Activated T-cell treated with anti-CD3 and anti-CD28 coated beads, Interleukin-2, amount 50 U/mL, for 4 hours (primary cell): ENCODE data around the gene IQCE. TPM values are rescaled to one million over a fixed set of nuclear protein-coding genes. Genes with fewer than 3 reads are reported as not detected.

ENCODE experiments used
- ATAC-seq, 2 donors: fragments of 200-7000 bp; cut with Tn5 transposase; one replicate each; pipeline ENCODE4 v1.10.0; 2021
- DNase-seq: peaks from one replicate; pipeline ENCODE4 v3.0.0-alpha.2; 2020
- H3K27me3 Mint-ChIP-seq: one replicate; pipeline ENCODE4 v1.8.0; 2021; ENCODE audit warnings: low read depth, mixed read lengths
- H3K36me3 Mint-ChIP-seq: one replicate; pipeline ENCODE4 v1.8.0; 2022; ENCODE audit warnings: mixed read lengths; ENCODE audit not compliant: insufficient read depth
- H3K4me1 Mint-ChIP-seq: one replicate; pipeline ENCODE4 v1.8.0; 2021; ENCODE audit warnings: low read depth, mixed read lengths
- H3K4me3 Mint-ChIP-seq: one replicate; pipeline ENCODE4 v1.8.0; 2021; ENCODE audit warnings: mild to moderate bottlenecking, moderate library complexity, mixed read lengths
- H3K9me3 Mint-ChIP-seq: one replicate; pipeline ENCODE4 v1.8.0; 2021; ENCODE audit warnings: mixed read lengths
- total RNA-seq, 3 donors: library from RNA; stranded (reverse); gene quantifications; one replicate each; pipeline ENCODE4 v1.2.1, GENCODE V29; 2021

Gene IQCE
- total RNA-seq, 3 donors from 2014 or later: 8.9 to 10.4 (median 9.0) TPM

- H3K36me3 Mint-ChIP-seq: peaks cover 1% of the 10 kb centered on the region
- no peak overlapping the region for H3K4me3 Mint-ChIP-seq
- no peaks in the 10 kb centered on the region for H3K9me3 Mint-ChIP-seq
- no peaks in the 10 kb centered on the region for H3K4me1 Mint-ChIP-seq
- no peaks in the 10 kb centered on the region for H3K27me3 Mint-ChIP-seq
- DNase-seq (no peak), ATAC-seq (no peak)
These were observed 93.3 kb downstream of the IQCE start for GRCh38 chr7:2651847-2652735.

DNA sequence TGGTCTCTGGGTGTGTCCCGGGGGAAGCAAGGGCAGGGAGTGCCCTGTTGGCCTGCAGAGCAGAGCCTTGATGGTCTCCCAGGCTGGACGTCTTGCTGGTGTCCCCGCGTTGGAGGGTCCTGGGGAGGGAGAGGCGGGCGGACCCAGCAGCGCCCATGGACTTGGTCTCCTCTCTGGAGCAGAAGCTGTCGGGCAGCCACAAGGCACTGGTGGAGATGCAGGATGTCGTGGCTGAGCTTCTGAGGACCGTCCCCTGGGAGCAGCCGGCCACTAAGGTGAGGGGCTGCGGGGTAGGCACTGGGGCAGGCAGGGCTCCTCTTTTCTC, 93.9 kb downstream of the IQCE start:
- no peaks in the 10 kb centered on the region for H3K27me3 Mint-ChIP-seq
- no peak for ATAC-seq
- peaks cover 4% of the 10 kb centered on the region for H3K36me3 Mint-ChIP-seq
- H3K9me3 Mint-ChIP-seq: no peaks in the 10 kb centered on the region
- no peaks in the 10 kb centered on the region for H3K4me1 Mint-ChIP-seq
- no peak overlapping the region for H3K4me3 Mint-ChIP-seq
- no peak for DNase-seq

GRCh38 chr7:2654059-2654458, 95.3 kb downstream of the IQCE start:
- Mint-ChIP-seq H3K27me3 (no peaks in the 10 kb centered on the region), H3K36me3 (peaks cover 4% of the 10 kb centered on the region), H3K9me3 (no peaks in the 10 kb centered on the region), H3K4me3 (no peak overlapping the region), H3K4me1 (no peaks in the 10 kb centered on the region)
- no peak for DNase-seq
- no peak for ATAC-seq

DNA sequence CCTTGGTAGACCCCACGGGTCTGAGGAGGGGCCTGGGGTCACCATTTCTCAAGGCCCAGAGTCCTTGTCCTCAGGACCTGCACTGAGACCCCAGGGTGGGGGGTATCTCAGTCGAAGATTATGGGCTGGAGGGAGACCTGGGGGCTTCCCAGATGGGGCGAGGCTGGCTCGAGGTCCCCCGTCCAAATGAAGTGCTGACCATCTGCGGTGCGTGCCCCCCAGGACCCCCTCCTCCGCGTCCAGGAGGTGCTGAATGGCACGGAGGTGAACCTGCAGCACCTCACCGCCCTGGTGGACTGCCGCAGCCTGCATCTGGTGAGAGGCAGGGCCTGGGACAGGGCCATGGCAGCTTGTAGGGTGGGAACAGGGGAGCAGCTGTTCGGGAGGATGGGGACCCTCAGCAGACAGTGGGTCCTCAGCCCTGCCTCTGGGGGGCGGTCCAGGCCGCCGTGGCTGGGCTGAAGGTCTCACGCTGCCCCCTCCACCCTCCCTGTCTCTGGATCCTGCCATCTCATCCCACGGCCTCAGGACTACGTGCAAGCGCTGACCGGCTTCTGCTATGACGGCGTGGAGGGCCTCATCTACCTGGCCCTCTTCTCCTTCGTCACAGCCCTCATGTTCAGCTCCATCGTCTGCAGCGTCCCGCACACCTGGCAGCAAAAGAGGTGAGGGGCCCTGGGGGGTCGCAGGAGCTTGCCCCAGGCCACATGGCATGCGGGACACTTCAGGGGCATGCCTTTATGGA, 97.3 kb downstream of the IQCE start:
- DNase-seq (no peak), ATAC-seq (no peak)
- H3K27me3 Mint-ChIP-seq: no peaks in the 10 kb centered on the region
- no peaks in the 10 kb centered on the region for H3K4me1 Mint-ChIP-seq
- no peaks in the 10 kb centered on the region for H3K9me3 Mint-ChIP-seq
- H3K4me3 Mint-ChIP-seq: no peak overlapping the region
- peaks cover 4% of the 10 kb centered on the region for H3K36me3 Mint-ChIP-seq

DNA sequence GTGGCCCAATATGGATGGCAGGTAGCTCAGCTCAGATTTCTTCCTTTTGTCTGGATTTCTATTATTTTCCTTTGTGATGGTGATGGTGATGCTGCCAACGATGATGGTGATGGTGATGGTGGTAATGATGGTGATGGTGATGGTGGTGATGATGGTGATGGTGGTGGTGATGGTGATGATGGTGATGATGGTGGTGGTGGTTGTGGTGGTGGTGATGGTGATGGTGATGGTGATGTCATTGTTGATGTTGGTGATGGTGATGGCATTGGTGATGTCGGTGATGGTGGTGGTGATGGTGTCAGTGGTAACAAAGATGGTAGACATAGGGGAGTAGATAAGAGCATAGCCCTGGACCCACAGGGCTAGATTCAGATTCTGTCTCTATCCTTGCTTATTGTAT, 98.4 kb downstream of the IQCE start:
- peaks cover 4% of the 10 kb centered on the region for H3K36me3 Mint-ChIP-seq
- no peaks in the 10 kb centered on the region for H3K9me3 Mint-ChIP-seq
- DNase-seq (no peak), ATAC-seq (no peak)
- no peak overlapping the region for H3K4me3 Mint-ChIP-seq
- H3K4me1 Mint-ChIP-seq: no peaks in the 10 kb centered on the region
- no peaks in the 10 kb centered on the region for H3K27me3 Mint-ChIP-seq

DNA sequence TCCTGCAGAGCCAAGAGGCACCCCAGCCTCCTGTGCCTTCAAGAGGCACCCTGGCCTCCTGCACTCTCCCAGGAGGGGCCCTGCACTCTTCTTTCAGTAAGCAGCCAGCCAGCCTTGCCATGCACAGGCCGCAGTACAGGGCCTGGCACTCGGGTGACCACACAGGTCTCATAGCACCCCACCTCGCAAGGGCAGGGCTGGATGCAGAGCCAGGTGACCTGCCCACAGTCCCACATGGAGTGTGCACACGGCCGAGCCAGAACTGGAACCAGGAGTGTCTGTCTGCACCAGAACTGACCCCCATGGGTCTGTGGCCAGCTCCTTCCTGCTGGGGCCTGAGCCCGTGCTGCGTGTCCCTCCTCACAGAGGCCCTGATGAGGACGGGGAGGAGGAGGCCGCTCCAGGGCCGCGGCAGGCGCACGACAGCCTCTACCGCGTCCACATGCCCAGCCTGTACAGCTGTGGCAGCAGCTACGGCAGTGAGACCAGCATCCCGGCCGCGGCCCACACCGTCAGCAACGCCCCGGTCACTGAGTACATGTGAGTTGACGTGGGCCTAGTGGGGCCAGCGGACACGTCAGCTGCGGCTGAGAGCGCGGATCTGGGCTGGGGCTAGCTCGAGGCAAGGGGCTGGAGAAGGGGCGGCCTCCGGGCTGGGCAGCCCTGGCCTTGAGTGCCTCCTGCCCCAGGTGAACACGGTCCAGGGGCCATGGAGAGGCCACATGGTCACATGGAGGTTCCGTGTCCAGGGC, 99.3 kb downstream of the IQCE start:
- Mint-ChIP-seq H3K4me3 (no peak overlapping the region), H3K36me3 (peaks cover 4% of the 10 kb centered on the region), H3K27me3 (no peaks in the 10 kb centered on the region), H3K4me1 (no peaks in the 10 kb centered on the region), H3K9me3 (no peaks in the 10 kb centered on the region)
- no peak for ATAC-seq
- DNase-seq: no peak

GRCh38 chr7:2658941-2659340, 100.2 kb downstream of the IQCE start:
- H3K4me3 Mint-ChIP-seq: no peak overlapping the region
- no peaks in the 10 kb centered on the region for H3K4me1 Mint-ChIP-seq
- DNase-seq (no peak), ATAC-seq (no peak)
- no peaks in the 10 kb centered on the region for H3K9me3 Mint-ChIP-seq
- no peaks in the 10 kb centered on the region for H3K27me3 Mint-ChIP-seq
- H3K36me3 Mint-ChIP-seq: peaks cover 4% of the 10 kb centered on the region

GRCh38 chr7:2659556-2660358, 101.0 kb downstream of the IQCE start:
- Mint-ChIP-seq H3K4me3 (no peak overlapping the region), H3K4me1 (no peaks in the 10 kb centered on the region), H3K9me3 (no peaks in the 10 kb centered on the region), H3K36me3 (peaks cover 4% of the 10 kb centered on the region), H3K27me3 (no peaks in the 10 kb centered on the region)
- no peak for DNase-seq
- no peak for ATAC-seq

- Mint-ChIP-seq H3K36me3 (peaks cover 4% of the 10 kb centered on the region), H3K27me3 (peaks cover 2% of the 10 kb centered on the region), H3K4me3 (no peak overlapping the region), H3K4me1 (no peaks in the 10 kb centered on the region), H3K9me3 (no peaks in the 10 kb centered on the region)
- DNase-seq (no peak), ATAC-seq (no peak)
These were observed 101.7 kb downstream of the IQCE start for GRCh38 chr7:2660359-2661095.

- Mint-ChIP-seq H3K9me3 (no peaks in the 10 kb centered on the region), H3K4me3 (no peak overlapping the region), H3K4me1 (no peaks in the 10 kb centered on the region), H3K27me3 (peaks cover 2% of the 10 kb centered on the region), H3K36me3 (peaks cover 4% of the 10 kb centered on the region)
- no peak for ATAC-seq
- no peak for DNase-seq
These were observed 102.3 kb downstream of the IQCE start for GRCh38 chr7:2661096-2661449.

DNA sequence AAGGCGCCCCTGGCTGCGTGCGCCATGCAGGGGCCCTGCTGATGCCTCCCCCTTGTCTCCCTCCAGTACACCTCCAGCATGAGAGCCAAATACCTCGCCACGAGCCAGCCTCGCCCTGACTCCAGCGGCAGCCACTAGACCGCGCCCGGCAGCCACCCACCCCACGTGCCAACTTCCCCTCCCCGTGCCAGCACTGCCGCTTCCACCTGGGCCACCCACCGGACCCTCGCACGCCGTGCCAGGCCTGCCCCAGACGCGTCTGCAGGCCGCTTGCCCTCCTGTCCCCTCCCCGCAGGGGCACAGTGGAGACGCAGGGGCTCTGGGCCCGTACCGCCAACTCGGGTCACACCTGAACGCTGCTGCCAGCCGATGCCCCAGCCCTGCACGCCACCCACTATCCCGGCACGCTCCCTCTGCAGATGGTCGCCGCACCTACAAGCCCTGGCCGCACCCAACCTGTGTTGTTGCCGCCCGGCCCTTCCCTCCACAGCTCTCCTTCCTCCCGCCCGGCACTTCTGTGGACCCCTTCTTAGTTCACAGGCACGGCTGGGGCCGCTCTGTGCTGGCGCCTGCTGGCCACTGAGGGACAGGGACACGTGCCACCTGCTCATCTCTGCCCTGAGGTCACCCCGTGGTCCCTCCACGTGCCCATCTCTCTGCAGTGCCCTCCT, 103.0 kb downstream of the IQCE start:
- H3K4me1 Mint-ChIP-seq: no peaks in the 10 kb centered on the region
- H3K36me3 Mint-ChIP-seq: peaks cover 4% of the 10 kb centered on the region
- H3K27me3 Mint-ChIP-seq: peaks cover 2% of the 10 kb centered on the region
- no peak overlapping the region for H3K4me3 Mint-ChIP-seq
- DNase-seq (no peak), ATAC-seq (no peak)
- no peaks in the 10 kb centered on the region for H3K9me3 Mint-ChIP-seq

DNA sequence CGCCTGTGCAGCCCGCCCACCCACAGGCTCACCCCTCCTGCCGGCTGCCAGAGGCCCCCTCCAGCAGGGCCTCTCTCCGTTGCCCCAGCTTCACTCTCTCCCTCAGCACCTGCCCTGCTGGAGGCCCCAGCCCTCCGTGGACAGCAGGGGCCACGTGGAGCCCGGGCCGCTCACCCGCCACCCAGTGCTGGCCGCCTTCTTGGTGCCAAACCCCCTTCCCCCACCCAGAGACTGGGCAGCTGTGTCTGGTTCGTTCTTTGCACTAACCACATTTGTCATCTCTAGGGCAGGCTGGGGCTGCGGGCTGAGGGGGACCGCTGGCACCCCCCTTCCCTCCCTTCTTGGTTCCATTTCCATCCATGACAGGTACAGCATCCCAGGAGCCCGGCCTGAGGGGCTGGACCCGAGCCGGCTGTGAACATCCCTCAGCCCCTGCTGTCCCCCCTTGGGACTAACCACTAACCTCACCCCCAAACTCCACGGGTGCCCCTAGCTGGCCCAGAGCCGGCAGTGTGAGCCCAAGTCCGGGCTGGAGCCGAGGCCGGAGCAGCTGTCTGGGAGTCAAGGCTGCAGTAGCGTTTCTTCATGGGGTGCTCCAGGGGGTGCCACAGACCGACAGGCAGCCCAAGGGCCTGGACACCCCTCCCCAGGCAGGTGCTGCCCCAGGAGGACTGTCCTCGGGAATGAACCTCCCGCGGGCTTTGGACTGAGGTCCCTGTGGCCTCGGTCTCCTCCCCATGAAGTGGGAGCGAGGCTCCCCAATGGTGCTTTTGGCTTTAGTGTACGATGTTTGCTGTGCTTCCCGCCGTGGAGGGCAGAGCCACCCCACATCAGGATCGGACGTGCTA, 103.7 kb downstream of the IQCE start:
- Mint-ChIP-seq H3K4me3 (no peak overlapping the region), H3K9me3 (no peaks in the 10 kb centered on the region), H3K4me1 (no peaks in the 10 kb centered on the region)

More for the DNA sequence above, 103.7 kb downstream of the IQCE start:
- no peak for ATAC-seq
- no peak for DNase-seq
- no peaks in the 10 kb centered on the region for H3K36me3 Mint-ChIP-seq
- H3K27me3 Mint-ChIP-seq: peaks cover 2% of the 10 kb centered on the region
